CD4-positive, alpha-beta T cell (primary cell): Measurements from ENCODE around the gene MEAF6. TPM values are rescaled to one million over a fixed set of nuclear protein-coding genes. Genes with fewer than 3 reads are reported as not detected.

Source experiments
- ATAC-seq: fragments of 200-7000 bp; cut with Tn5 transposase; one replicate; pipeline ENCODE4 v1.10.0; 2022; ENCODE audit warnings: mild to moderate bottlenecking; ENCODE audit not compliant: poor library complexity
- CTCF ChIA-PET: fragments of 350-600 bp; sonication (Branson Sonifier 250); formaldehyde crosslinking; loops from one replicate; lab custom pipeline; 2021; ENCODE audit warnings: antibody characterized with exemption, inconsistent platforms; lab: Charles Lee
- POLR2A ChIA-PET: fragments of 350-600 bp; sonication (Branson Sonifier 250); formaldehyde crosslinking; loops from one replicate; lab custom pipeline; 2021; ENCODE audit warnings: antibody characterized with exemption, inconsistent platforms; lab: Charles Lee
- DNase-seq, 14 experiments: peaks; one replicate each; pipeline ENCODE4 v3.0.0-alpha.2; 2013 to 2020; ENCODE audit warnings: mixed read lengths in 2 of 14
- H3K27ac ChIP-seq, 2 donors: one replicate each; pipeline versions ENCODE4 v1.5.1 to v1.7.0; 2013; ENCODE audit warnings: low read length in 2 of 2, low read depth in 1 of 2, mild to moderate bottlenecking in 1 of 2
- H3K27me3 ChIP-seq, 2 experiments: 1 replicate in 1 of 2; 2 replicates in 1 of 2; pipeline versions ENCODE4 v1.6.1 to v1.7.0; 2013; ENCODE audit warnings: low read length in 2 of 2, control low read depth in 1 of 2, mild to moderate bottlenecking in 1 of 2, moderate library complexity in 1 of 2; ENCODE audit not compliant: insufficient read depth in 2 of 2, control insufficient read depth in 1 of 2
- H3K36me3 ChIP-seq: one replicate; pipeline ENCODE4 v1.6.1; 2013; ENCODE audit warnings: low read length, control low read depth; ENCODE audit not compliant: insufficient read depth
- H3K4me1 ChIP-seq: one replicate; pipeline ENCODE4 v1.6.1; 2013; ENCODE audit warnings: low read length, control low read depth; ENCODE audit not compliant: insufficient read depth
- H3K4me3 ChIP-seq: one replicate; pipeline ENCODE4 v1.5.1; 2013; ENCODE audit warnings: mild to moderate bottlenecking, low read length, moderate library complexity
- H3K9me3 ChIP-seq, 2 experiments: 1 replicate in 1 of 2; 2 replicates in 1 of 2; pipeline versions ENCODE4 v1.6.1 to v1.7.0; 2013; ENCODE audit warnings: low read length in 2 of 2, mild to moderate bottlenecking in 2 of 2, control low read depth in 1 of 2, moderate library complexity in 1 of 2; ENCODE audit not compliant: control insufficient read depth in 1 of 2, insufficient read depth in 1 of 2
- H3K27ac Mint-ChIP-seq: one replicate; pipeline ENCODE4 v1.8.0; 2020; ENCODE audit warnings: mixed read lengths
- H3K27me3 Mint-ChIP-seq: one replicate; pipeline ENCODE4 v1.8.0; 2021; ENCODE audit warnings: mixed read lengths
- H3K36me3 Mint-ChIP-seq: one replicate; pipeline ENCODE4 v1.8.0; 2021; ENCODE audit warnings: low read depth, mixed read lengths
- H3K4me1 Mint-ChIP-seq: one replicate; pipeline ENCODE4 v1.8.0; 2021; ENCODE audit warnings: low read depth, mixed read lengths
- H3K4me3 Mint-ChIP-seq: one replicate; pipeline ENCODE4 v1.8.0; 2020; ENCODE audit warnings: mild to moderate bottlenecking, mixed read lengths
- H3K9me3 Mint-ChIP-seq: one replicate; pipeline ENCODE4 v1.8.0; 2020; ENCODE audit warnings: mixed read lengths
- CTCF ChIP-seq: fragments of 200-600 bp; IDR thresholded peaks from one replicate; pipeline ENCODE4 v1.8.0; 2022; ENCODE audit warnings: antibody characterized with exemption, mild to moderate bottlenecking
- intact Hi-C, 2 experiments: fragments of 100-400 bp; cut with DNase I in 1 of 2; cut with micrococcal nuclease in 1 of 2; formaldehyde crosslinking; loops; one replicate each; pipeline versions ENCODE4 v1.15.1 to v1.9.0; 2023 to 2025; cut with DNase I, micrococcal nuclease
- total RNA-seq, 174 experiments: library from RNA in 2 of 174; stranded (reverse) in 2 of 174; gene quantifications; one replicate each; pipeline ENCODE4 v1.2.3 and lab custom pipeline; 2021 to 2026

The MEAF6 gene
- total RNA-seq, 2 experiments from 2014 or later: 39.0 to 41.5 TPM

GRCh38 chr1:37484325-37485051, 30.1 kb downstream of the MEAF6 start:
- ChIA-PET POLR2A (interaction anchor here (0.7 to 7.8 kb wide), 6 partner anchors 10 to 138 kb away, joined by 3 to 136 read pairs (median 5); partner anchors contain the start of genes MEAF6 and ZC3H12A), CTCF (interaction anchor here (1.0 to 7.2 kb wide), 2 partner anchors 28 to 30 kb away, joined by 3 to 120 read pairs; no protein-coding TSS in a partner anchor)
- no peak overlapping the region for H3K4me3 ChIP-seq
- H3K36me3 ChIP-seq: peaks cover 66% of the 10 kb centered on the region
- H3K27ac ChIP-seq: no peak overlapping the region
- H3K9me3 ChIP-seq: no peaks in the 10 kb centered on the region
- H3K4me1 ChIP-seq: peaks cover 46% of the 10 kb centered on the region
- H3K27me3 Mint-ChIP-seq: no peaks in the 10 kb centered on the region
- ATAC-seq (no peak), DNase-seq (peak in 1 of 14 experiments; percentile 20)
- H3K27me3 ChIP-seq: no peaks in the 10 kb centered on the region
- peak overlapping the region; percentile 70 for H3K27ac Mint-ChIP-seq
- no peaks in the 10 kb centered on the region for H3K9me3 Mint-ChIP-seq
- H3K4me3 Mint-ChIP-seq: peak overlapping the region; percentile 39
- TF ChIP-seq CTCF: no peak
- peaks cover 72% of the 10 kb centered on the region for H3K36me3 Mint-ChIP-seq
- intact Hi-C loops: no loop called here
- peaks cover 32% of the 10 kb centered on the region for H3K4me1 Mint-ChIP-seq

- Histone ChIP-seq H3K4me1 (peaks cover 53% of the 10 kb centered on the region), H3K9me3 (no peaks in the 10 kb centered on the region), H3K27ac (no peak overlapping the region), H3K4me3 (no peak overlapping the region), H3K36me3 (peaks cover 68% of the 10 kb centered on the region), H3K27me3 (no peaks in the 10 kb centered on the region)
- H3K27me3 Mint-ChIP-seq: no peaks in the 10 kb centered on the region
- H3K4me3 Mint-ChIP-seq: peak overlapping the region; percentile 39
- no peak for TF ChIP-seq CTCF
- intact Hi-C loops: no loop called here
- no peak for ATAC-seq
- peaks cover 75% of the 10 kb centered on the region for H3K36me3 Mint-ChIP-seq
- ChIA-PET CTCF (interaction anchor here (7.2 kb wide), 1 partner anchor 27 kb away, joined by 120 read pairs; no protein-coding TSS in a partner anchor), POLR2A (interaction anchor here (0.8 to 7.8 kb wide), 3 partner anchors 9 to 31 kb away, joined by 4 to 136 read pairs (median 4); partner anchors contain the start of genes MEAF6 and ZC3H12A)
- DNase-seq: peak in 1 of 14 experiments; percentile 19
- peak overlapping the region; percentile 70 for H3K27ac Mint-ChIP-seq
- H3K4me1 Mint-ChIP-seq: peaks cover 39% of the 10 kb centered on the region
- H3K9me3 Mint-ChIP-seq: no peaks in the 10 kb centered on the region
Observed at GRCh38 chr1:37483785-37484184, 30.8 kb downstream of the MEAF6 start.

GRCh38 chr1:37482796-37483744, 31.5 kb downstream of the MEAF6 start:
- peak overlapping the region; percentile 75 for H3K4me3 Mint-ChIP-seq

More at GRCh38 chr1:37482796-37483744, 31.5 kb downstream of the MEAF6 start:
- no peaks in the 10 kb centered on the region for H3K9me3 ChIP-seq
- TF ChIP-seq CTCF: no peak
- ATAC-seq (no peak), DNase-seq (peak in 1 of 14 experiments; percentile 24)
- Mint-ChIP-seq H3K9me3 (no peaks in the 10 kb centered on the region), H3K4me1 (peaks cover 46% of the 10 kb centered on the region), H3K27me3 (no peaks in the 10 kb centered on the region), H3K27ac (peak overlapping the region; percentile 100), H3K36me3 (peaks cover 77% of the 10 kb centered on the region)
- no peak overlapping the region for H3K4me3 ChIP-seq
- H3K27me3 ChIP-seq: no peaks in the 10 kb centered on the region
- H3K36me3 ChIP-seq: peaks cover 67% of the 10 kb centered on the region
- no peak overlapping the region for H3K27ac ChIP-seq
- intact Hi-C loops: no loop called here
- POLR2A ChIA-PET: interaction anchor here (1.4 to 7.8 kb wide), 2 partner anchors 8 to 31 kb away, joined by 4 to 136 read pairs; partner anchors contain the start of genes MEAF6 and ZC3H12A
- peaks cover 60% of the 10 kb centered on the region for H3K4me1 ChIP-seq
- CTCF ChIA-PET: interaction anchor here (7.2 kb wide), 1 partner anchor 26 kb away, joined by 120 read pairs; no protein-coding TSS in a partner anchor
